HFFc6 (cell line): Measurements from ENCODE around the gene RNF224. TPM values are rescaled to one million over a fixed set of nuclear protein-coding genes. Genes with fewer than 3 reads are reported as not detected.

Source experiments
- DNase-seq: peaks from one replicate; pipeline ENCODE4 v3.0.0-alpha.2; 2018
- H3K27ac Mint-ChIP-seq: 2 replicates; pipeline ENCODE4 v1.8.0; 2020; ENCODE audit warnings: mild to moderate bottlenecking, mixed read lengths
- H3K27me3 Mint-ChIP-seq: 2 replicates; pipeline ENCODE4 v1.8.0; 2021; ENCODE audit warnings: mild to moderate bottlenecking, moderate library complexity, mixed read lengths; ENCODE audit not compliant: insufficient read depth
- H3K36me3 Mint-ChIP-seq: 2 replicates; pipeline ENCODE4 v1.8.0; 2021; ENCODE audit warnings: low read depth, mixed read lengths
- H3K4me1 Mint-ChIP-seq: 2 replicates; pipeline ENCODE4 v1.8.0; 2020; ENCODE audit warnings: low read depth, mixed read lengths
- H3K4me3 Mint-ChIP-seq: 2 replicates; pipeline ENCODE4 v1.8.0; 2020; ENCODE audit warnings: mild to moderate bottlenecking, moderate library complexity, mixed read lengths
- H3K9me3 Mint-ChIP-seq: 2 replicates; pipeline ENCODE4 v1.8.0; 2020; ENCODE audit warnings: mild to moderate bottlenecking, mixed read lengths
- CTCF ChIP-seq: fragments of 200-600 bp; sonication (generic); IDR thresholded peaks from 2 replicates; pipeline ENCODE4 v1.5.0; 2021; ENCODE audit warnings: antibody characterized with exemption, mild to moderate bottlenecking
- total RNA-seq, 6 experiments: library from RNA; stranded (reverse); fragmentation: NEBNext Ultra II Directional; extraction: Animal tissue kit (Norgen Biotek cat#: 25700); gene quantifications; 2 replicates in 1 of 6; 3 replicates in 5 of 6; pipeline ENCODE4 v1.2.3, GENCODE V29; 2021

RNF224 gene
- total RNA-seq, 6 experiments from 2014 or later = not detected

- no peak for DNase-seq
- Mint-ChIP-seq H3K9me3 (no peaks in the 10 kb centered on the region), H3K27me3 (peaks cover 10% of the 10 kb centered on the region), H3K4me3 (no peak overlapping the region), H3K27ac (no peak overlapping the region), H3K36me3 (peaks cover 11% of the 10 kb centered on the region), H3K4me1 (peaks cover 15% of the 10 kb centered on the region)
- TF ChIP-seq CTCF = no peak
Observed at GRCh38 chr9:137247916-137248175, 20.5 kb downstream of the RNF224 start.

- Mint-ChIP-seq H3K27me3 (peaks cover 3% of the 10 kb centered on the region), H3K4me3 (no peak overlapping the region), H3K9me3 (no peaks in the 10 kb centered on the region), H3K27ac (no peak overlapping the region), H3K4me1 (peaks cover 8% of the 10 kb centered on the region), H3K36me3 (no peaks in the 10 kb centered on the region)
- TF ChIP-seq CTCF = no peak
- no peak for DNase-seq
Observed at GRCh38 chr9:137250329-137251193, 23.3 kb downstream of the RNF224 start.

- no peak within 1 kb of the TSS for H3K4me3 Mint-ChIP-seq
- no peak for DNase-seq
- H3K27ac Mint-ChIP-seq = no peak within 1 kb of the TSS
- TF ChIP-seq CTCF = no peak
- peaks cover 8% of the 10 kb centered on the region for H3K4me1 Mint-ChIP-seq
- H3K36me3 Mint-ChIP-seq = no peaks in the 10 kb centered on the region
- no peaks in the 10 kb centered on the region for H3K9me3 Mint-ChIP-seq
- peaks cover 3% of the 10 kb centered on the region for H3K27me3 Mint-ChIP-seq
Observed at GRCh38 chr9:137251194-137251461, 23.8 kb downstream of the RNF224 start, which contains the start of gene STPG3. Gene STPG3 (plus strand): TSS chr9:137251286. CDS start chr9:137251287, 1 bp downstream.

GRCh38 chr9:137251490-137252268 lies 24.4 kb downstream of the RNF224 start:
- DNase-seq = no peak
- H3K36me3 Mint-ChIP-seq = no peaks in the 10 kb centered on the region
- peaks cover 13% of the 10 kb centered on the region for H3K4me1 Mint-ChIP-seq
- H3K9me3 Mint-ChIP-seq = no peaks in the 10 kb centered on the region
- TF ChIP-seq CTCF = no peak
- H3K4me3 Mint-ChIP-seq = no peak overlapping the region
- H3K27me3 Mint-ChIP-seq = peaks cover 3% of the 10 kb centered on the region
- H3K27ac Mint-ChIP-seq = no peak overlapping the region

- Mint-ChIP-seq H3K27ac (no peak overlapping the region), H3K27me3 (no peaks in the 10 kb centered on the region; the same call in 1 of the 2 replicates), H3K4me3 (no peak overlapping the region), H3K9me3 (no peaks in the 10 kb centered on the region), H3K36me3 (no peaks in the 10 kb centered on the region), H3K4me1 (peaks cover 13% of the 10 kb centered on the region)
- no peak for DNase-seq
- TF ChIP-seq CTCF = no peak
Observed at GRCh38 chr9:137252555-137253506, 25.5 kb downstream of the RNF224 start.
